Muscle of arm (tissue), 12 donors: ENCODE data around the gene INSYN2A. TPM values are rescaled to one million over a fixed set of nuclear protein-coding genes. Genes with fewer than 3 reads are reported as not detected.

Source experiments
- DNase-seq: peaks from one replicate; pipeline ENCODE4 v3.0.0-alpha.2; 2013
- polyA plus RNA-seq, 12 donors: library from polyadenylated mRNA; unstranded; fragments of 120-200 nt; gene quantifications; one replicate each; pipeline ENCODE4 v1.2.1, GENCODE V29; 2013; ENCODE audit not compliant: insufficient read length in 12 of 12

INSYN2A gene
- polyA plus RNA-seq, 12 donors = 0.66 to 1.2 (median 0.85) TPM; not detected in 2

- no peak for DNase-seq
These were observed 41.4 kb downstream of the INSYN2A start for GRCh38 chr10:127154831-127155620.

DNA sequence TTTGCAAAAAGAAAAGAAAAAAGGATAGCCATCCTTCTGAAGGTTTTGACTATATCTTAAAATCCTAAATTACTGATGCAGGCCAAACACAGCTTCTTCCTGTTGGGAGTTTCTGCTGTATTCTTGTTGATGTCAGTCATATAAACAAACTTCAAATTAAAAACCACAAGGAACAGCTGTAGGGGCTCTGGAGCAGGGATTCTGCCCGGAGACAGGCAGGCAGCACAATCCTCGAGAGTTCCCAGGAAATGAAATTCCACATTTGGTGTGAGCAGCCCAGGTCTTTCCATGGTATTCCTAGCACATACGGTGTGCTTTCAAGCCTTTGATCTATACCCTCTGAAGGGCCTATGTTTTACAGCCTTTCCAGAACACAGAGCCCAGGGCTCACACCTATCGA lies 43.2 kb downstream of the INSYN2A start:
- no peak for DNase-seq

DNA sequence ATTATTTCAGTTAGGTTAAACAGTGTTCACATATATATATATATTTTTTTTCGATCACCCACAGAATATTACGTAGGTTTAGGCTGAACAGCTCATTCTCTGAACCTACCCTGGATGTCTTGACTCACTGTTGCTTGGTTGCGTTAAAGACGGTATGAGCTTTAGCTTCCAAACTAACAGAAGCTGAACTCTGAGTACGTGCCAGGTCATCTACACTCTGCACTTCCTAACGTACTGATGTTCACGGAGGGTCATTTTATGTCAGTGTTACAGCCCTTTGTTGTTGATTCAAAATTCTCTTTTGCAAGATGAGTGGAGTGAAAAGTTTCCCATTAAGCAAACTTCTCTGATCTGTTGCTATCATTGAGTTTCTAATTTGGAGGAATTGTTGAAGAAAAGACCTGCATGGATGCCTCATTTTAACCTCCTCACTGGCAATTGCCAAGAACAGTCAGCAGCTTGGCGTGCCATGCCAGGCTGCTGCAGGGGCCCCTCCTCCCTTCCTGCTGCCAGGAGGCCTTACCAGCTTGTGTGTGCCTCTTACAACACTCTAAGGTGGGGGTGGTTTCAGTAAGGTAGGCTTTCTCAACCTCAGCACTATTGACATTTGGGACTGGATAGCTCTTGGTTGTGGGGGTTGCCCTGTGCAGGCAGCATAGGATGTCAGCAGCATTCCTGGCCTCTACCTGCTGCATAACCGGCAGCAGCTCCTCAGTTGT lies 44.3 kb downstream of the INSYN2A start:
- DNase-seq = no peak

GRCh38 chr10:127151541-127151940 lies 44.9 kb downstream of the INSYN2A start:
- DNase-seq = no peak

DNA sequence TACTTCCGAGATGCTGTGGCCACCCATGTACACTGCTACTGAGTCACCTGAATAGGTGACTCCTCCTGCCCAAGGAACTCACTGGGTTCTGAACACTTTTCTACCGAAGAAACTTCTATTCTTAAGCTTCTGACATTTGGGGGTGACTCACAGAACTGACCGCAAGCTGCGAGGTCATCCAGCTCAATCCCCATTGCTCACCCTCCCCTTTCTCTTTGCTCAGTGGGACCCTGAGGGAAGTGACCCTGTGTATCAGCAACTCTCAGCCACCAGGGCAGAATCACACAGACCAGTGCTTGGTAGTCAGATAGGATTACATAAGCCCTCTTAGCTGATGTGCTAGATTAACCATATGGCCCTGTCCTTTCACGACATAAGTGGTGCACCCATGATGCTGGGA lies 46.3 kb downstream of the INSYN2A start:
- DNase-seq = no peak

- DNase-seq = no peak
These were observed 46.8 kb downstream of the INSYN2A start for GRCh38 chr10:127149501-127150081.

- DNase-seq = no peak
These were observed 47.5 kb downstream of the INSYN2A start for GRCh38 chr10:127148933-127149220.

DNA sequence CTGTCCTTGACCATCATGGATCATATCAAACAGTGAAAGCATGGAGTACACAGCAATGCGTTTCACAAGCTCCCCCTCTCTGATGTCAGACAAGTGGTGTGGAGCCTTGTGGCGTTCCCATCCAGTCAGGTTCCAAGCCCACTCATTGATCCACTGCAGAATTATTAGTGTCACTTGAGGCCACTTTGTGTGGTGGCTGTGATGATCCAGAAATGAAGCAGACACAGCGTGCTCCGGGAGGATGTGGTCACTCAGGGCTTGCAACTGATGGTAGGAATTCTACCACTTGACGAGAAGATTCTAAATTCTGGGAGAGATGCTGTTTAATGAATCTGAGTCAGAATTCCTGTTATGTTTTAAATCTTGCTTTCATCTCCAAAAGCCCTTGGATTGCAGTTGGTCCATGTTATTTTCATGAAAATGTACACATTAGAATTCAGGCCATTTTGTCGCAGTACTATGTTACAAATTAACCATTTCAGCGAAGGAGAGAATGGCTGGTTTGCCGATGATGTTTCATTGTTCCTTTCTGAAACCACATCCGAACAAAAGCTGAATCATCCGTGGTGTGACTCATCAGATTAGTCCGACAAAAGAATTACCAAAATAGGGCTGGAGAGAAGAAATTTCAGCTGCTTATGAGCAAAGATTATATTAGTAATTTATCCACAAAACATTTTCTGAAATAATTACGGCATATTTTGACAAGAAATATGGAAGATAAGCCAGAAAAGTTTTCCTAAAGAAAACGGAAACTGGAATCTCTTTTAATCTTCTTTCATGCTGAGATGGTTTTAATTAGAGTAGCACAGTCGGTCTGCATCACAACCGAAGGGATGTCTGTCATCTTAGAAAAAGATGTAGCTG lies 48.1 kb downstream of the INSYN2A start:
- no peak for DNase-seq

- no peak for DNase-seq
These were observed 49.7 kb downstream of the INSYN2A start for GRCh38 chr10:127146661-127147060.
